ENCODE data around the gene TEX44. TPM values are rescaled to one million over a fixed set of nuclear protein-coding genes. Genes with fewer than 3 reads are reported as not detected.

The TEX44 gene
- total RNA-seq, 1 donor from 2014 or later, result not detected

DNA sequence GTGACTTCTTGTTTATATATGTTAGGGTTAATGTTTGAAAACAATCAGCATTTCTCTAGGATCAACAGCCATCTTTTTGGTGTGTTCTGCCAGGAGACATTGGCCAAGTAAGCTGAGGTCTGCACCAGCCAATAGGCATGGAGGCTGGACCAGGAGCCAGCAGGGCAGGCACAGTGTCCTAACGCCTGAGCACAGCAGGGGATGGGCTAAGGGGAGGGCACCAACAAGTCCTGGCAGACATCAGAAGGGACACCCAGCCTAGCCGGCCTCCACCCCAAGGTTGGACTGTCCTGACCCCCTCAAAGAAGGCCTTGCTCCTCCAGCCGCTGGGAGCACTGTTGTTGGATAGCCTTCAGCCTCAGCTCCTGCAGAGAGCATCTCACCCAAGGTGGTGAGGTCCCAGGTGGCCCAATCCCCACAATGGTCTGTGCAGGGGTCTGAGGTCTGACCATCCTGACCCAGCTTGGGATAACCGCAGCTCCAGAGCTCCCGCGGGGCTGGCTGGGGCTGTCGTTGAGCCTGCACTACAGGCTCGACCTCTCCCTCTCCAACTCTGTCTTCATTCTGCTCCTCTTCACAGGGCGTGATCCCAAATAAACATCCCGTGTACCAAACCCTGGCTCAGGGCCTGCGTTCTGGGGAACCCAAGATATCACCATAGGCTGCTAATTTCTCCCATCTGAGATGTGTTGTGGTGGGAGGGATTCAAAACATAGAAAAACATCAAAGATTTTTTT, 8.1 kb downstream of the TEX44 start:
- no peak for ATAC-seq (ENCODE audit: poor library complexity)
- peak; percentile 44 for DNase-seq
- intact Hi-C loops (cut with DNase I), result loop anchor here (2.0 to 5.0 kb wide), 2 partner anchors 36 to 83 kb away; no protein-coding TSS in a partner anchor

DNA sequence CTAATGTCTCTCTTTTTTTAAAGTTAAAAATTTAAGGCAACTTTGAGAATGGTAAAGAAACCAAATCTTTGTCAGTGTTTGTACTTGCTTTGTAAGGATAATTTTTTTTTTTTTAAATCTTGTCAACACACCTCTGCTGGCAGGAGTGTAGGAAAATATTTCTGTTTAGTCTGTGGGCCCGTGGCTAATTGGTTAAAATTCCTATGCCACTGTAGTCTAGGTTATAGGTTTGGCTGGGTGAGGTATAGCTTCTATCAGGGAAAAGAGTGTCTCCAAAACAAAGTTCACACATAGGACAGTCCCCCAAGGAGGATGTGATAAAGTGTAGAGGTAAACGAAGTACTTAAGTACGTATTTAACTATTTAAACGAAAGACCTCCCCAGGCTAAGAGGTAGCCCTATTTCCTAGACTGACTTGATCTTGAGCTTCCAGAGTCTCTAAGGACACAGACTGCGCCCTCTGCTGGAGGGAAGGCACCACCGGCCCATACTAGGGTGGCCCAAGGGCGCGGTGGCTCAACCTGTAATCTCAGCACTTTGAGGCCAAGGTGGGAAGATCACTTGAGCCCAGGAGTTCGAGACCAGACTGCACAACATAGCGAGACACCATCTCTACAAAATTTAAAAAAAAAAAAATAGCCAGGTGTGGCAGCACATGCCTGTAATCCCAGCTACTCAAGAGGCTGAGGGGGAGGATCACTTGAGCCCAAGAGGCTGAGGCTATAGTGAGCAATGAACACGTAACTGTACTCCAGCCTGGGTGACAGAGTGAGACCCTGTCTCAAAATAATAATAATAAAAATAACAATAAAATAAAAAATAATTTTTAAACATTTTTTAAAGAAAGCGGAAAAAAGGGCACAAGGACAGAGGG, 8.9 kb downstream of the TEX44 start:
- ATAC-seq (ENCODE audit: poor library complexity) (peak; percentile 9), DNase-seq (peak; percentile 91)
- intact Hi-C loops (cut with DNase I), result loop anchor here (2.0 to 5.0 kb wide), 2 partner anchors 37 to 84 kb away; no protein-coding TSS in a partner anchor

DNA sequence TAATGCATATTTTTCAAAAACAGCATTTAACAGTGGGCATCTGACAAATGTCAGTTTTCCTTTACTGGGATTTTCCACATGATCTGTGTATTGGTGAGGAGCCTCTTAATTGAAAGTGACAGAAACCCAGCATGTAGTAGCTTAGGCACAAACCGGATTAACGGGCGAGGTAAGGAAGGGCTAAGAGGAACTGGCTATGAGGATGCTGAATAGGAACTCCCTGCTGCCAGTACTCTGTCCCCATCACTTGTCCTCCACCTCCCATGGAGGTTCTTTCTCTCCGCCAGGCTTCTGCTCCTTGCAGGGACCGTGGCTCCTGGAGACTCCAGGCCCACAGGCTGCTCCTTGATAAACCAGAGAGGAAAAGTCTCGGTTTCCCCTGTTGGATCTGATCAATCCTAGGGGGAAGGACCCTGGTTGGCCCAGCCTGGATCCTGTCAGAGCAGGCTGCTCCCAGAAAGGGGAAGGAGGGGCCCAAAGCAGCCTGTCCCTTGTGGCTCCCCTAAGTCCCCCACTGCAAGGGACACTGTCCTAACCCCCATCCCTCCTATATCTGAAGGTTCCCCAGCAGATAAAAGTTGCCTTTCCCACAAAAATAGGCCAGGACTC, 10.3 kb downstream of the TEX44 start:
- ATAC-seq (ENCODE audit: poor library complexity) (no peak), DNase-seq (no peak)
- intact Hi-C loops (cut with DNase I), result loop anchor here (5.0 kb wide), 1 partner anchor 86 kb away; no protein-coding TSS in a partner anchor

GRCh38 chr2:231604101-231604684, 11.5 kb downstream of the TEX44 start:
- peak; percentile 70 for DNase-seq
- intact Hi-C loops (cut with DNase I), result loop anchor here (5.0 kb wide), 1 partner anchor 87 kb away; no protein-coding TSS in a partner anchor
- ATAC-seq (ENCODE audit: poor library complexity), result peak; percentile 16

DNA sequence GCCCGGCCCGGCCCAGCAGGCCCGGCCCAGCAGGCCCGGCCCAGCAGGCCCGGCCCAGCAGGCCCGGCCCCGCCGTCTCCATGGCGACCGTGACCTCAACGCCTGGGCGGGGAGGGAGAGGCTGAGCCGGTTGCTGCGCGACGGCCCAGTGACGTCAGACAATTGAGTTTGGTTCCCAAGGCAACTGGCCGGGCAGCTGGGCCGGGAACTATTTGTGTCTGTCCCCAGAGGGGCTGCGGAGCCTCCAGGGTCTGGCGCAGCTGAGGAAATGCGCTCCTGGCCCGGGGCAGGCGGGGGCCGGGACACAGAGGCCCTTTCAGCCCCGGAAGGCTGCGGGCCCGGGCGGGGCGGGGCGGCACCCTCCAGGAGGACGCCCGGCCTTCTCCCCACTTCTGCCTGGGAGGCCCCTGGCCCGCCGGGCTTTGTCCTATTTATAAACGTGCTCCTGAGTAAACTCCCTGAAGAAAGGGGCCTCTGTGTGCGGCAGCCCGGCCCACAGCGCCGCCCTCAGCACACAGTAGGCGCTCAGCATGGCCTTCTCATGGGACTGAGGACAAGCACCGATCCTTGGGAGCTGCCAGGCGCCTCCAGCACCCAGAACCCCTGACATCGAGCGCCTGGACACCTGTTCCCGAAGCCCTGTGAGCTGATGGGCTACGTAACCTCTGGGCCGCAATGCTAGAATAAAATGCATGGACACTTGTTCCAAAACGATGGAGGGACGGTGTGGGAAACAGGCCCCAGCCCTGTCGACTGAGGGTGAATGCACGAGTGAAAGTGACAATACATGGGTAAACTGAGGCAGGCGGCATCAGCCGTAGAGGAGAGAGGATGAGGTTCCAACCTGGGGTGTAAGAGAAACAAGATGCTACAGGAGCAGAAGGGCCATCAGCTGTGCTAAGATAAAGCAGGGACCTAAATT, 12.3 kb downstream of the TEX44 start:
- ATAC-seq (ENCODE audit: poor library complexity) (peak; percentile 93), DNase-seq (peak; percentile 100)
- intact Hi-C loops (cut with DNase I), result loop anchor here (5.0 kb wide), 1 partner anchor 88 kb away; no protein-coding TSS in a partner anchor

GRCh38 chr2:231605607-231606091, 13.0 kb downstream of the TEX44 start:
- intact Hi-C loops (cut with DNase I), result no loop called here
- peak; percentile 61 for DNase-seq
- ATAC-seq (ENCODE audit: poor library complexity), result peak; percentile 25

- ATAC-seq (ENCODE audit: poor library complexity), result no peak
- intact Hi-C loops (cut with DNase I), result no loop called here
Observed at GRCh38 chr2:231606941-231607340, 14.3 kb downstream of the TEX44 start.

DNA sequence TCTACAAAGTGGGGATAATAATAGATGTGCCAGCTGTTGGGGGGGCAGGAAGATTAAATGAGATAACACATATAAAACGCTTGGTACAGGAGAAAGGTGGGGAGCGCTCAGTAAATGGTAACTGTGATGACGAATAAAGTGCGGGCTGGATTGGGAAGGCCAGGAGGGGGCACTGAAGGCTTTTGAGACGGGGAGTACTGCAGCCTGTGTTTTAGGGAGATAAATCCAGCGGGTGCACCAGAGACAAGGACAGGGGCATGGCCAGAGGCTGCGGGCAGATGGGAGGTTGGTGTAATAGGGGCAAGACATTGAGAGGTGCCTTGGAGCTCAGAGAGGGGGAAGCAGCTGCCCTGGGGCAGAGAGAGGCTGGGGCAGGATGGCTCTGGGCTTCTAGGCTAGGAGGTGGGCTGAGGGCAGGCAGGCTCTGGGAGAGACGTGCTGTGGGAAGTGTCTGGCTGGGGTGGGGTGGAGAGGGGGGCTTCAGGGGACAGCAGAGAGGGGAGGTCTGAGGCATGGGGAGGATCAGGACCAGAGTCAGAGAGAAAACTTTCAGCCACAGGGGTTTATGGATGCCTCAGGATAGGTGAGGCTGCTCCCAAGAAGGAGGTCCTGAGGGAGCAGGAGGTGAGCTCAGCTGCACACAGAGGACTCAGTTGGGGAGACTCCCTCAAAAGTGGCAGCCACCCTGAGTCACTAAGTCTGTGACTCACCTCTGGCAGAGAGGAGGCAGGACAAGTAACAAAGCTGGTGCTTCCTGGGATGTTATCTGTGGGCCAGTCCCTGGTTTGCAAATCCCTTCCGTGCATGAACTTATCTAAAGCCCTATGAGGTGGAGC, 18.8 kb downstream of the TEX44 start:
- DNase-seq, result peak; percentile 53
- intact Hi-C loops (cut with DNase I), result loop anchor here (1.0 to 2.0 kb wide), 4 partner anchors 35 to 103 kb away; no protein-coding TSS in a partner anchor
- no peak for ATAC-seq (ENCODE audit: poor library complexity)

More at GRCh38 chr2:231606941-231607340, 14.3 kb downstream of the TEX44 start:
- no peak for DNase-seq

GRCh38 chr2:231612109-231612455, 19.4 kb downstream of the TEX44 start:
- no peak for ATAC-seq (ENCODE audit: poor library complexity)
- intact Hi-C loops (cut with DNase I), result loop anchor here (1.0 to 2.0 kb wide), 4 partner anchors 35 to 102 kb away; no protein-coding TSS in a partner anchor
- DNase-seq, result peak; percentile 57

- intact Hi-C loops (cut with DNase I), result loop anchor here (1.0 to 2.0 kb wide), 4 partner anchors 34 to 102 kb away; no protein-coding TSS in a partner anchor
- DNase-seq, result peak; percentile 95
- ATAC-seq (ENCODE audit: poor library complexity), result peak; percentile 74
Observed at GRCh38 chr2:231612456-231613330, 20.0 kb downstream of the TEX44 start.

- ATAC-seq (ENCODE audit: poor library complexity) (no peak), DNase-seq (peak; percentile 52)
Observed at GRCh38 chr2:231613331-231613662, 20.6 kb downstream of the TEX44 start.

DNA sequence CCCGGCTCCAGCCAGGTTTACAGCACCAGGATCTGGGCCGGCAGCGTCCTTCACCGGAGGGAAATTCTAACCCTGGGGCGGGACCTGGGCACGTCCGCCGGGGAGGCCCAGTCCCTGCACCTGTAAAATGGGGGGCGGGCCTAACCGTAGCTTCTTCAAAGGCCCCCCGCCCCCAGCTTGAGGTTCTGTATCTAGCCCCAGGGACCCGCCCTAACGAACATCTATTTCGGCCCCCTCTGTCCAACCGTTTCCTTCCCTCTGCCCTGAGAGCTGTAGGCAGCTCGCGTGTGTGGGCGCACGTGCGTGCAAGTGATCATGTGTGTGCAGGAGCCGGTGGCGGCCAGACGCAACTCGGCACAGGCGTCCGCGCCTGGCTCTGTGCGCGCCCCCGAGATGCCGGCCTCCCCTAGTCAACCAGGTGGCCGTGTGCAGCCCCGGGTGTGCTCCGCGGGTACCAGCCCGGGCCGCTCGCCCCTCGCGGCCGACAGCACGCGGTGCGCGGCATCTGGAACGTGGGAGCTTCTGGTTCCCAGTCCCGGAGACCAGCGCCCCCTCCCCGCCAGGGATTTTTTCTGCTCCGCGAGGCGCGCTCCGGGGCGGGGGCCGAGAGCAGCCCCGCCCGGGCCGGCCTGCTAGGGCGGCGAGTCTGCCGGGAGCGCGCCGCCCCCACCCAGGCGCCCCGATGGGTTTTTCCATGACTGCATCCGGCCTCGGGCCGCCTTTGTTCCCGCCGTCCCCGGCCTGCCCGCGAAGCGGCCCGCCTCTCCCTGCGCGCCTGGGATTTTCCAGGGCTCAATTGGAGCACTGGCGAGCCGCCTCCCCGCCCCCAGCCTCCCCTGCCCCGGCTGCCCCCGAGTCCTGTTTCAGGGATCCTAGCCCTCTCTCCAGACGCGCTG, 21.2 kb downstream of the TEX44 start:
- DNase-seq (peak; percentile 91), ATAC-seq (ENCODE audit: poor library complexity) (peak; percentile 79)
- intact Hi-C loops (cut with DNase I), result loop anchor here (2.0 kb wide), 3 partner anchors 33 to 61 kb away; no protein-coding TSS in a partner anchor

More at GRCh38 chr2:231613331-231613662, 20.6 kb downstream of the TEX44 start:
- intact Hi-C loops (cut with DNase I), result loop anchor here (2.0 kb wide), 3 partner anchors 34 to 62 kb away; no protein-coding TSS in a partner anchor

- intact Hi-C loops (cut with DNase I), result no loop called here
- DNase-seq, result peak; percentile 73
- ATAC-seq (ENCODE audit: poor library complexity), result peak; percentile 33
Observed at GRCh38 chr2:231614559-231615057, 21.9 kb downstream of the TEX44 start.

GRCh38 chr2:231615058-231615671, 22.5 kb downstream of the TEX44 start:
- ATAC-seq (ENCODE audit: poor library complexity), result no peak
- intact Hi-C loops (cut with DNase I), result no loop called here
- DNase-seq, result no peak
